ENCODE results near the gene POLR3E. TPM values are rescaled to one million over a fixed set of nuclear protein-coding genes. Genes with fewer than 3 reads are reported as not detected.
"Not testable (repeated sequence)": the region's sequence is repeated elsewhere in the genome, so short reads cannot be mapped to it uniquely, and the experiment has no call there.

The POLR3E gene
- total RNA-seq, 2 donors from 2014 or later: 28.6 to 33.0 TPM

- no peak for DNase-seq (ENCODE audit: low spot score)
- intact Hi-C loops (cut with DNase I): no loop called here
Measured at GRCh38 chr16:22325598-22326368, 28.6 kb downstream of the POLR3E start.

GRCh38 chr16:22326369-22326652 lies 29.1 kb downstream of the POLR3E start:
- intact Hi-C loops (cut with DNase I): no loop called here
- DNase-seq (ENCODE audit: low spot score): no peak

- no peak for DNase-seq (ENCODE audit: low spot score)
- intact Hi-C loops (cut with DNase I): no loop called here
Measured at GRCh38 chr16:22326771-22327445, 29.7 kb downstream of the POLR3E start.

GRCh38 chr16:22327446-22327775 lies 30.2 kb downstream of the POLR3E start:
- intact Hi-C loops (cut with DNase I): no loop called here

GRCh38 chr16:22328081-22328725 lies 31.0 kb downstream of the POLR3E start:
- intact Hi-C loops (cut with DNase I): no loop called here
- DNase-seq (ENCODE audit: low spot score): no peak

More at GRCh38 chr16:22327446-22327775, 30.2 kb downstream of the POLR3E start:
- DNase-seq (ENCODE audit: low spot score): no peak

GRCh38 chr16:22329199-22329695 lies 32.0 kb downstream of the POLR3E start:
- no peak for DNase-seq (ENCODE audit: low spot score)
- intact Hi-C loops (cut with DNase I): no loop called here

GRCh38 chr16:22330326-22330725 lies 33.1 kb downstream of the POLR3E start:
- DNase-seq (ENCODE audit: low spot score): no peak
- intact Hi-C loops (cut with DNase I): no loop called here

- no peak for DNase-seq (ENCODE audit: low spot score)
Measured at GRCh38 chr16:22333457-22333994, 36.3 kb downstream of the POLR3E start.

GRCh38 chr16:22335668-22336246 lies 38.5 kb downstream of the POLR3E start:
- DNase-seq (ENCODE audit: low spot score): no peak
- intact Hi-C loops (cut with DNase I): no loop called here

More at GRCh38 chr16:22333457-22333994, 36.3 kb downstream of the POLR3E start:
- intact Hi-C loops (cut with DNase I): no loop called here

GRCh38 chr16:22336581-22336980 lies 39.4 kb downstream of the POLR3E start:
- intact Hi-C loops (cut with DNase I): no loop called here
- DNase-seq (ENCODE audit: low spot score): no peak

- no peak for DNase-seq (ENCODE audit: low spot score)
- intact Hi-C loops (cut with DNase I): no loop called here
Measured at GRCh38 chr16:22337045-22337444, 39.8 kb downstream of the POLR3E start.

- intact Hi-C loops (cut with DNase I): no loop called here
- DNase-seq (ENCODE audit: low spot score): no peak
Measured at GRCh38 chr16:22337849-22338635, 40.8 kb downstream of the POLR3E start.

- no peak for DNase-seq (ENCODE audit: low spot score)
- intact Hi-C loops (cut with DNase I): no loop called here
Measured at GRCh38 chr16:22340945-22341344, 43.7 kb downstream of the POLR3E start.

GRCh38 chr16:22342082-22342481 lies 44.9 kb downstream of the POLR3E start:
- DNase-seq (ENCODE audit: low spot score): no peak
- intact Hi-C loops (cut with DNase I): no loop called here

GRCh38 chr16:22346483-22346882 lies 49.3 kb downstream of the POLR3E start:
- DNase-seq (ENCODE audit: low spot score): no peak
- intact Hi-C loops (cut with DNase I): no loop called here

GRCh38 chr16:22347100-22347820 lies 50.1 kb downstream of the POLR3E start:
- intact Hi-C loops (cut with DNase I): no loop called here
- no peak for DNase-seq (ENCODE audit: low spot score)

- intact Hi-C loops (cut with DNase I): loop anchor here in 1 of 2 donors (2.0 kb wide), 1 partner anchor 47 kb away; no protein-coding TSS in a partner anchor
- no peak for DNase-seq (ENCODE audit: low spot score)
Measured at GRCh38 chr16:22348291-22348690, 51.1 kb downstream of the POLR3E start.

- intact Hi-C loops (cut with DNase I); DNase-seq (ENCODE audit: low spot score): not testable (repeated sequence)
Measured at GRCh38 chr16:22351017-22351416, 53.8 kb downstream of the POLR3E start.

Measured in posterior vena cava (tissue), 2 donors.